Activated CD8-positive, alpha-beta memory T cell treated with anti-CD3 and anti-CD28 coated beads, Interleukin-2, amount 50 U/mL, for 1 hour (primary cell): ENCODE results near the gene GIMAP7.

Source experiments
- DNase-seq: peaks from one replicate; pipeline ENCODE4 v3.0.0-alpha.2; 2020; ENCODE audit errors: extremely low read depth

The GIMAP7 gene

DNA sequence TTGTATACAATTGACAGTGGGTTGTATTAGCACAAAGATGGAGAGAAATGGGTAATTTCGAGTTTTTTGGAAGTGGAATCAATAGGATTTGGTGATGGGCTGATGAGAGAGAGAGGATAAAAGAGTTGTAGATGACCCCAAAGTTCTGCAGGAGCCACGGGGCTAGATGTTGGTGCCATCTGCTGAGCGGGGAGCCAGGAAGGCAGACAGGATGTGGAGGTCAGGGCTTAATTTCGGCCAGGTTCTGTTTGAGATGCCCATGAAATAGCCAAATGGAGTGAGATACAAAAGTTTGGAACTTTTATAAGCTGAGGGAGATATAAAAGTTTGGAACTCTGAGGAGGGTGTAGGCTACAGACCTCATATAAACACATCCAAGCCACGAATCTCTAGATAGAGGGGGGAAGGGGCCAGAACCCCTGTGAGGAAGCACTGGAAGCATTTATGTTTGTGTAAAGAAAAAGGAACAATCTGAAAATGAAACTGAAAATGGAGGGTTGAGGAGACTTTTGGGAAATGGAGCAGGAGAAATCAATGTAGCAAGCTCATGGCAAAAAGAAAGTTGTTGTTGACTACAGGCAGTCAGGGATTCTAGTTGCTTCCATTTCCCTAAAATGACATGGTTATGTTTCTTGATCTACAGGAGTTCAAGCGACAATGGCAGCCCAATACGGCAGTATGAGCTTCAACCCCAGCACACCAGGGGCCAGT is 54.7 kb downstream of the GIMAP7 start:
- DNase-seq, result no peak
